PFSK-1 (cell line): Measurements from ENCODE around the gene SALL3.

Experiments used
- FOXP2 ChIP-seq: optimal IDR thresholded peaks from 2 replicates; pipeline ENCODE3; 2011; ENCODE audit warnings: borderline replicate concordance, control low read depth, inconsistent platforms; ENCODE audit not compliant: insufficient read depth; ENCODE audit errors: extremely low read length, extremely low read depth
- POLR2AphosphoS5 ChIP-seq: IDR thresholded peaks from 2 replicates; pipeline ENCODE4 v1.6.1; 2012; ENCODE audit warnings: low read depth, mild to moderate bottlenecking, control low read depth, low read length, moderate library complexity
- REST ChIP-seq, 2 experiments: IDR thresholded peaks; 2 replicates each; pipeline versions ENCODE4 v1.6.1 to v1.8.0; 2011 to 2012; ENCODE audit warnings: low read depth in 2 of 2, low read length in 2 of 2, control low read depth in 1 of 2, inconsistent platforms in 1 of 2, mild to moderate bottlenecking in 1 of 2, moderate library complexity in 1 of 2; ENCODE audit not compliant: insufficient read depth in 1 of 2
- SIN3A ChIP-seq: IDR thresholded peaks from 2 replicates; pipeline ENCODE4 v1.6.1; 2012; ENCODE audit warnings: mild to moderate bottlenecking, low read length, moderate library complexity, borderline replicate concordance; ENCODE audit not compliant: insufficient read depth
- TAF1 ChIP-seq: IDR thresholded peaks from 2 replicates; pipeline ENCODE4 v1.6.1; 2012; ENCODE audit warnings: low read length, control low read depth, borderline replicate concordance; ENCODE audit not compliant: insufficient read depth

- no peak for TF ChIP-seq REST (IDR thresholded peaks at IDR 0.05; ENCODE audit: insufficient read depth in 1 of 2, low read depth in 2 of 2, low read length in 2 of 2)
- TF ChIP-seq POLR2AphosphoS5: no peak
- TF ChIP-seq TAF1: no peak
- TF ChIP-seq SIN3A: no peak
- TF ChIP-seq FOXP2: no peak
Observed at GRCh38 chr18:78934551-78935225, 44.9 kb upstream of the SALL3 start.
